K562 (cell line): ENCODE measurements around the gene ADARB2. TPM values are rescaled to one million over a fixed set of nuclear protein-coding genes. Genes with fewer than 3 reads are reported as not detected.
A peak's percentile ranks its signal among the peaks of the same experiment; 100 is the strongest.

Source experiments
- ATAC-seq: fragments of 200-7000 bp; cut with Tn5 transposase; 3 replicates; pipeline ENCODE4 v1.9.1; 2020; ENCODE audit warnings: moderate library complexity
- BruUV-seq: library from RNA; stranded (reverse); fragments of 400-500 nt; replicated peaks from 2 replicates; lab custom pipeline; 2021; lab: Mats Ljungman, UMichigan
- CTCF ChIA-PET: fragments of 300-600 bp; formaldehyde crosslinking; extraction: SDS; loops from one replicate; lab custom pipeline; 2021; ENCODE audit warnings: low intra/inter-chr PET ratio; lab: Yijun Ruan, JAX
- POLR2A ChIA-PET: fragments of 300-600, 350-650 bp; sonication (Branson Sonifier 250); formaldehyde crosslinking; extraction: SDS; loops from one replicate; lab custom pipeline; 2021; ENCODE audit warnings: antibody characterized with exemption, inconsistent platforms; lab: Yijun Ruan, JAX
- DNase-seq, 4 experiments: peaks; one replicate each; pipeline versions ENCODE4 v3.0.0 to v3.0.0-alpha.2; 2011 to 2018; ENCODE audit warnings: low spot score in 3 of 4, mixed read lengths in 3 of 4; ENCODE audit errors: extremely low read depth in 1 of 4
- FAIRE-seq: peaks from 2 replicates; lab custom pipeline; 2011; peaks lifted over from hg19 to GRCh38; lab: Jason Lieb, UNC
- H2AFZ ChIP-seq: 2 replicates; pipeline ENCODE4 v1.6.0; 2011; ENCODE audit warnings: low read depth, low read length, control low read depth, inconsistent platforms
- H3K27ac ChIP-seq: fragments of 200-600 bp; 3 replicates; pipeline ENCODE4 v1.8.0; 2011; ENCODE audit warnings: low read depth, mild to moderate bottlenecking, control low read depth, inconsistent platforms, low read length, moderate library complexity, mixed read lengths; ENCODE audit errors: extremely low read depth
- H3K27me3 ChIP-seq, 2 experiments: fragments of 300-600 bp in 1 of 2; 2 replicates in 1 of 2; 3 replicates in 1 of 2; pipeline versions ENCODE4 v1.6.0 to v1.8.0; 2011; ENCODE audit warnings: inconsistent platforms in 2 of 2, low read length in 2 of 2, mild to moderate bottlenecking in 1 of 2, mixed read lengths in 1 of 2, moderate library complexity in 1 of 2; ENCODE audit not compliant: control insufficient read depth in 2 of 2, insufficient read depth in 2 of 2
- H3K36me3 ChIP-seq: fragments of 300-600 bp; 3 replicates; pipeline ENCODE4 v1.8.0; 2011; ENCODE audit warnings: mild to moderate bottlenecking, low read length, inconsistent platforms; ENCODE audit not compliant: control insufficient read depth, insufficient read depth
- H3K4me1 ChIP-seq, 2 experiments: fragments of 200-600 bp in 1 of 2; replicated peaks in 1 of 2; 2 replicates in 1 of 2; 3 replicates in 1 of 2; pipeline versions ENCODE4 v1.5.1 to v1.8.0; 2011; ENCODE audit warnings: inconsistent platforms in 2 of 2, low read length in 2 of 2, mild to moderate bottlenecking in 1 of 2, mixed read lengths in 1 of 2, moderate library complexity in 1 of 2; ENCODE audit not compliant: control insufficient read depth in 2 of 2, insufficient read depth in 2 of 2
- H3K4me2 ChIP-seq: 2 replicates; pipeline ENCODE4 v1.6.1; 2011; ENCODE audit warnings: low read length, control low read depth, inconsistent platforms, mixed read lengths; ENCODE audit not compliant: insufficient read depth
- H3K4me3 ChIP-seq: fragments of 200-600 bp; sonication (generic), shearing (Covaris generic); 2 replicates; pipeline ENCODE4 v1.5.1; 2016; ENCODE audit warnings: control low read depth, inconsistent platforms
- H3K79me2 ChIP-seq: fragments of 200-600 bp; 3 replicates; pipeline ENCODE4 v1.8.0; 2011; ENCODE audit warnings: low read length, inconsistent platforms; ENCODE audit not compliant: control insufficient read depth, insufficient read depth
- H3K9ac ChIP-seq, 2 experiments: 2 replicates each; pipeline versions ENCODE4 v1.6.0 to v1.6.1; 2011; ENCODE audit warnings: low read depth in 2 of 2, low read length in 2 of 2, control low read depth in 1 of 2, inconsistent platforms in 1 of 2, mild to moderate bottlenecking in 1 of 2, mixed read lengths in 1 of 2; ENCODE audit not compliant: insufficient read depth in 1 of 2
- H3K9me1 ChIP-seq: one replicate; pipeline ENCODE4 v1.6.0; 2011; ENCODE audit warnings: inconsistent platforms, mild to moderate bottlenecking, low read length, moderate library complexity; ENCODE audit not compliant: control insufficient read depth, insufficient read depth
- H3K9me3 ChIP-seq: replicated peaks from 2 replicates; pipeline ENCODE4 v1.5.1; 2011; ENCODE audit warnings: low read depth, low read length, inconsistent platforms; ENCODE audit not compliant: control insufficient read depth, insufficient read depth
- H4K20me1 ChIP-seq: replicated peaks from 2 replicates; pipeline ENCODE4 v1.6.1; 2011; ENCODE audit warnings: low read length, inconsistent platforms, mixed read lengths; ENCODE audit not compliant: control insufficient read depth, insufficient read depth
- FUS ChIP-seq: fragments of 200-400 bp; formaldehyde crosslinking; optimal IDR thresholded peaks from 2 replicates; pipeline ENCODE3; 2017; ENCODE audit warnings: low read depth, low read length
- IFI16 ChIP-seq: fragments of 250-450 bp; sonication (Bioruptor Pico); IDR thresholded peaks from 2 replicates; pipeline ENCODE4 v2.1.2; 2022; ENCODE audit warnings: mild to moderate bottlenecking, inconsistent platforms
- MEIS2 ChIP-seq: fragments of 450-650 bp; IDR thresholded peaks from 2 replicates; pipeline ENCODE4 v1.6.1; 2014; ENCODE audit warnings: mild to moderate bottlenecking; ENCODE audit not compliant: partially characterized antibody
- NFE2L1 ChIP-seq: fragments of 450-650 bp; IDR thresholded peaks from 2 replicates; pipeline ENCODE4 v1.6.1; 2016; ENCODE audit warnings: missing genetic modification characterization, low read depth, mild to moderate bottlenecking, missing compliant biosample characterization, moderate library complexity, borderline replicate concordance
- NR2C2 ChIP-seq, 2 experiments: fragments of 200-800 bp in 1 of 2; sonication (Bioruptor generic) in 1 of 2; sonication (generic) in 1 of 2; formaldehyde crosslinking in 1 of 2; IDR thresholded peaks; 2 replicates each; pipeline versions ENCODE4 v1.6.1 to v1.8.0; 2016 to 2022; ENCODE audit warnings: mild to moderate bottlenecking in 1 of 2, missing compliant biosample characterization in 1 of 2, missing genetic modification characterization in 1 of 2, missing genetic modification reagents in 1 of 2
- NUFIP1 ChIP-seq: fragments of 450-650 bp; IDR thresholded peaks from 2 replicates; pipeline ENCODE4 v1.6.1; 2018; ENCODE audit not compliant: partially characterized antibody
- RBM25 ChIP-seq: fragments of 200-400 bp; formaldehyde crosslinking; IDR thresholded peaks from 2 replicates; pipeline ENCODE4 v1.6.1; 2018; ENCODE audit warnings: low read length, low read depth, moderate library complexity; ENCODE audit not compliant: severe bottlenecking
- SRF ChIP-seq, 2 experiments: fragments of 250-450, 450-650 bp in 1 of 2; sonication (Bioruptor Pico) in 1 of 2; sonication (generic) in 1 of 2; formaldehyde crosslinking; IDR thresholded peaks; 2 replicates each; pipeline versions ENCODE4 v1.5.0 to v1.5.1; 2020 to 2022; ENCODE audit warnings: mild to moderate bottlenecking in 1 of 2, missing genetic modification reagents in 1 of 2
- TAF9B ChIP-seq: fragments of 450-650 bp; IDR thresholded peaks from 2 replicates; pipeline ENCODE4 v1.6.1; 2018; ENCODE audit warnings: mild to moderate bottlenecking; ENCODE audit not compliant: partially characterized antibody
- ZNF146 ChIP-seq: IDR thresholded peaks from one replicate; pipeline ENCODE4 v1.6.1; 2018; ENCODE audit warnings: missing compliant biosample characterization; ENCODE audit not compliant: unreplicated experiment
- WGBS: fragments of 100-300 bp; shearing (Covaris generic); methylation state at CpG from one replicate; pipeline ENCODE4 v1.1.6; 2016; ENCODE audit warnings: low coverage, mixed read lengths; ENCODE audit not compliant: insufficient coverage; ENCODE audit errors: missing lambda C conversion rate; 5-methylcytosine and 5-hydroxymethylcytosine counted together
- in situ Hi-C: fragments of 300-500 bp; cut with MboI; formaldehyde crosslinking; loops from 4 replicates; pipeline ENCODE4 v1.15.0; 2018; ENCODE audit warnings: inconsistent platforms, mixed read lengths
- intact Hi-C: fragments of 100-400 bp; cut with micrococcal nuclease; formaldehyde crosslinking; loops from 2 replicates; pipeline ENCODE4 v1.14.2; 2022
- polyA plus RNA-seq, 8 experiments: library from polyadenylated mRNA; depleted of rRNA in 4 of 8; stranded (reverse) in 5 of 8; unstranded in 3 of 8; fragments of >200 nt; fragmentation: Nextera tagmentation in 2 of 8; fragmentation: Illumina TruSeq in 1 of 8; extraction: Ambion mirVana in 2 of 8; extraction: Trizol in 1 of 8; gene quantifications; 2 replicates each; pipeline versions ENCODE4 v1.2.1 to v1.2.3, GENCODE V29; 2011 to 2014; ENCODE audit warnings: inconsistent platforms in 1 of 8, missing spikeins in 1 of 8
- total RNA-seq, 7 experiments: library from RNA; depleted of rRNA in 6 of 7; stranded (reverse); fragments of >200 nt in 6 of 7; fragmentation: Illumina TruSeq in 2 of 7; extraction: Trizol in 2 of 7; gene quantifications; 2 replicates each; pipeline versions ENCODE4 v1.2.1 to v1.2.3, GENCODE V29; 2011 to 2021; ENCODE audit warnings: low replicate concordance in 1 of 7
- TF ChIP-seq, protein P1 (sequence below): sonication (generic); formaldehyde crosslinking; IDR thresholded peaks from 2 replicates; pipeline ENCODE4 v1.8.1; 2022; ENCODE audit warnings: missing genetic modification reagents
- TF ChIP-seq, protein P2 (sequence below): fragments of 250-450 bp; sonication (Bioruptor Pico); IDR thresholded peaks from 2 replicates; pipeline ENCODE4 v1.4.0; 2020; ENCODE audit warnings: mild to moderate bottlenecking
- TF ChIP-seq, protein P3 (sequence below): fragments of 450-650 bp; IDR thresholded peaks from 2 replicates; pipeline ENCODE4 v1.6.1; 2016

ADARB2 gene
- total and polyA plus RNA-seq, 9 of the 15 experiments (the other 6 are each of a cell fraction or from before 2014, with no cell fraction given) = not detected

DNA sequence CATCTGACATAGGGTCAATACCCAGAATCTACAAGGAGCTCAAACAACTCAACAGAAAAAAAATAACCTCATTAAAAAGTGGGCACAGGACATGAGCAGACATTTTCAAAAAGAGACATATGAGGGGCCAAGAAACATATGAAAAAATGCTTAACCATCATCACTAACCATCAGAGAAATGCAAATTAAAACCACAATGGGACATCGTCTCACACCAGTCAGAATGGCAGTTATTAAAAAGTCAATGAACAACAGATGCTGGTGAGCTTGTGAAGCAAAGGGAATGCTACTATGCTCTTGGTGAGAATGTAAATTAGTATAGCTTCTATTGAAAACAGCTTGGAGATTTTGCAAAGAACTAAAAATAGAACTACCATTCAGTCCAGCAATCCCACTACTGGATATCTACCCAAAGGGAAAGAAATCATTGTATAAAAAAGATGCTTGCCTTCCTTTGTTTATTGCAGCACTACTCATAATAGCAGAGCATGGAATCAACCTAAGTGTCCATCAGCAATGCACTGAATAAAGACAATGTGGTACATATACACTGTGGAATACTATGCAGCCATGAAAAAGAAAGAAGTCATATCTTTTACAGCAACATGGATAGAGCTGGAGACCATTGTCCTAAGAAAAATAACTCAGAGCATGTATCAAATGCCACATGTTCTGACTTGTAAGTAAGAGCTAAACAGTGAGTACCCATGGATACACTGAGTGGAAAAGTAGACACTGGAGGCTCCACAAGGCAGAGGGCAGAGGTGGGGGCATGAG, 139.8 kb downstream of the ADARB2 start:
- H3K4me3 ChIP-seq = no peak overlapping the region
- ATAC-seq (no peak), DNase-seq (no peak), FAIRE-seq (no peak)
- H4K20me1 ChIP-seq = no peaks in the 10 kb centered on the region
- peaks cover 9 to 50% of the 10 kb centered on the region in 2 experiments; a peak in 4 of 5 replicates for H3K27me3 ChIP-seq
- in situ Hi-C loops = no loop called here
- no peak overlapping the region for H2AFZ ChIP-seq
- H3K27ac ChIP-seq = no peak overlapping the region
- WGBS = 6% methylated on average over 1 of the region's 1 CpG
- intact Hi-C loops = no loop called here
- CTCF ChIA-PET = no interaction called here
- H3K9ac ChIP-seq = no peak overlapping the region
- H3K79me2 ChIP-seq = no peaks in the 10 kb centered on the region
- H3K9me1 ChIP-seq = peaks cover 2% of the 10 kb centered on the region
- H3K9me3 ChIP-seq = no peaks in the 10 kb centered on the region
- POLR2A ChIA-PET = interaction anchor here (0.6 kb wide), 2 partner anchors 226 to 233 kb away, joined by 4 read pairs; no protein-coding TSS in a partner anchor
- H3K4me1 ChIP-seq = no peaks in the 10 kb centered on the region; a peak in 1 of 5 replicates
- no peaks in the 10 kb centered on the region for H3K36me3 ChIP-seq
- TF ChIP-seq TAF9B (no peak), IFI16 (CRISPR knock-in tag) (no peak), RBM25 (peak; percentile 87), ZNF146 (CRISPR knock-in tag) (peak; percentile 94), NR2C2 (CRISPR knock-in tag; IDR thresholded peaks at IDR 0.05) (no peak), NR2C2 (tag; IDR thresholded peaks at IDR 0.05) (no peak), MEIS2 (no peak), NFE2L1 (tag) (no peak), NUFIP1 (no peak), SRF (CRISPR knock-in tag; IDR thresholded peaks at IDR 0.05) (no peak), FUS (no peak)
- TF ChIP-seq, protein P1, sequence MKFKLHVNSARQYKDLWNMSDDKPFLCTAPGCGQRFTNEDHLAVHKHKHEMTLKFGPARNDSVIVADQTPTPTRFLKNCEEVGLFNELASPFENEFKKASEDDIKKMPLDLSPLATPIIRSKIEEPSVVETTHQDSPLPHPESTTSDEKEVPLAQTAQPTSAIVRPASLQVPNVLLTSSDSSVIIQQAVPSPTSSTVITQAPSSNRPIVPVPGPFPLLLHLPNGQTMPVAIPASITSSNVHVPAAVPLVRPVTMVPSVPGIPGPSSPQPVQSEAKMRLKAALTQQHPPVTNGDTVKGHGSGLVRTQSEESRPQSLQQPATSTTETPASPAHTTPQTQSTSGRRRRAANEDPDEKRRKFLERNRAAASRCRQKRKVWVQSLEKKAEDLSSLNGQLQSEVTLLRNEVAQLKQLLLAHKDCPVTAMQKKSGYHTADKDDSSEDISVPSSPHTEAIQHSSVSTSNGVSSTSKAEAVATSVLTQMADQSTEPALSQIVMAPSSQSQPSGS (CRISPR knock-in tag) = no peak
- TF ChIP-seq, protein P2, sequence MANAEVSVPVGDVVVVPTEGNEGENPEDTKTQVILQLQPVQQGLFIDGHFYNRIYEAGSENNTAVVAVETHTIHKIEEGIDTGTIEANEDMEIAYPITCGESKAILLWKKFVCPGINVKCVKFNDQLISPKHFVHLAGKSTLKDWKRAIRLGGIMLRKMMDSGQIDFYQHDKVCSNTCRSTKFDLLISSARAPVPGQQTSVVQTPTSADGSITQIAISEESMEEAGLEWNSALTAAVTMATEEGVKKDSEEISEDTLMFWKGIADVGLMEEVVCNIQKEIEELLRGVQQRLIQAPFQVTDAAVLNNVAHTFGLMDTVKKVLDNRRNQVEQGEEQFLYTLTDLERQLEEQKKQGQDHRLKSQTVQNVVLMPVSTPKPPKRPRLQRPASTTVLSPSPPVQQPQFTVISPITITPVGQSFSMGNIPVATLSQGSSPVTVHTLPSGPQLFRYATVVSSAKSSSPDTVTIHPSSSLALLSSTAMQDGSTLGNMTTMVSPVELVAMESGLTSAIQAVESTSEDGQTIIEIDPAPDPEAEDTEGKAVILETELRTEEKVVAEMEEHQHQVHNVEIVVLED (CRISPR knock-in tag) = no peak
- TF ChIP-seq, protein P3, sequence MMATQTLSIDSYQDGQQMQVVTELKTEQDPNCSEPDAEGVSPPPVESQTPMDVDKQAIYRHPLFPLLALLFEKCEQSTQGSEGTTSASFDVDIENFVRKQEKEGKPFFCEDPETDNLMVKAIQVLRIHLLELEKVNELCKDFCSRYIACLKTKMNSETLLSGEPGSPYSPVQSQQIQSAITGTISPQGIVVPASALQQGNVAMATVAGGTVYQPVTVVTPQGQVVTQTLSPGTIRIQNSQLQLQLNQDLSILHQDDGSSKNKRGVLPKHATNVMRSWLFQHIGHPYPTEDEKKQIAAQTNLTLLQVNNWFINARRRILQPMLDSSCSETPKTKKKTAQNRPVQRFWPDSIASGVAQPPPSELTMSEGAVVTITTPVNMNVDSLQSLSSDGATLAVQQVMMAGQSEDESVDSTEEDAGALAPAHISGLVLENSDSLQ = no peak
- TF ChIP-seq, all 486 proteins: peak for 2
- H3K4me2 ChIP-seq = no peak overlapping the region
- BruUV-seq = no TSS peak
